GM12874 (cell line): ENCODE measurements around the gene PPP1R2C.

ENCODE experiments used
- TF ChIP-seq, protein P1 (sequence below): IDR thresholded peaks from 2 replicates; pipeline ENCODE4 v1.5.1; 2011; ENCODE audit warnings: low read depth, mild to moderate bottlenecking, control low read depth, low read length, moderate library complexity; ENCODE audit not compliant: insufficient read depth

The PPP1R2C gene

DNA sequence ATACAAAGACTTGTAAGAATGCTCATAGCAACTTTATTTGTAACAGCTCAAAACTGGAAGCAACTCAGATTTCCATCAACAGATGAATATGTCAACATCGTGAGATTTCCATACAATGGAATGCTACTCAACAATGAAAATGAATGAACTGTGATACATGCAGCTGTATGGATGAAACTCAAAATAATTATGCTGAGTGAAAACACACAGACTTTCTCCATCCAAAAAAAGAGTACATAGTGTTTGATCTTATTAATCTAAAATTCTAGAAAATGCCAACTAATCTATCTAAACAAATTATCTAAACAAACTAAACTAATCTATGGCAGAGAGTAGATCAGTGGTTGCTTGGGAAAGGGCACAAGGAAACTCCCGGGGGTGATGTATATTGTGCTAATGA is 42.7 kb downstream of the PPP1R2C start:
- TF ChIP-seq, protein P1, sequence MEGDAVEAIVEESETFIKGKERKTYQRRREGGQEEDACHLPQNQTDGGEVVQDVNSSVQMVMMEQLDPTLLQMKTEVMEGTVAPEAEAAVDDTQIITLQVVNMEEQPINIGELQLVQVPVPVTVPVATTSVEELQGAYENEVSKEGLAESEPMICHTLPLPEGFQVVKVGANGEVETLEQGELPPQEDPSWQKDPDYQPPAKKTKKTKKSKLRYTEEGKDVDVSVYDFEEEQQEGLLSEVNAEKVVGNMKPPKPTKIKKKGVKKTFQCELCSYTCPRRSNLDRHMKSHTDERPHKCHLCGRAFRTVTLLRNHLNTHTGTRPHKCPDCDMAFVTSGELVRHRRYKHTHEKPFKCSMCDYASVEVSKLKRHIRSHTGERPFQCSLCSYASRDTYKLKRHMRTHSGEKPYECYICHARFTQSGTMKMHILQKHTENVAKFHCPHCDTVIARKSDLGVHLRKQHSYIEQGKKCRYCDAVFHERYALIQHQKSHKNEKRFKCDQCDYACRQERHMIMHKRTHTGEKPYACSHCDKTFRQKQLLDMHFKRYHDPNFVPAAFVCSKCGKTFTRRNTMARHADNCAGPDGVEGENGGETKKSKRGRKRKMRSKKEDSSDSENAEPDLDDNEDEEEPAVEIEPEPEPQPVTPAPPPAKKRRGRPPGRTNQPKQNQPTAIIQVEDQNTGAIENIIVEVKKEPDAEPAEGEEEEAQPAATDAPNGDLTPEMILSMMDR: no peak

DNA sequence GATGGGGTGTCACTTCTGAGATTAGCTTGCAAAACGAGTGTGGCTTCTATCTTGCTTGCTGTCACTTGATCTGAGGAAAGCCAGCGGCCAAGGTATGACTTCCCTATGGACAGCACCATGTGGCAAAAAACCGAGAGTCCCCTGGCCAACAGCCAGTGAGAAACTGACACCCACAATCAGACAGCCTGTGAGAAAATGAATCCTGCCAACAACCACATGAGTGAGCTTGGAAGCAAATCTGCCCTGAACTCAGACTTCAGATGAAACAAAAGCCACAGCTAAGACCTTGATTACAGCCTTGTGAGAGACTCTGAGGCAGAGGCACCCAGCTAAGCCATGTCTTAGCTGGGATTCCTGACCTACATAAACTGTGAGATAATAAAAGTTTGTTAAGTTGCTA is 45.5 kb downstream of the PPP1R2C start:
- TF ChIP-seq, protein P1: no peak
